Naive thymus-derived CD4-positive, alpha-beta T cell (primary cell): Measurements from ENCODE around the gene BCAT1. TPM values are rescaled to one million over a fixed set of nuclear protein-coding genes. Genes with fewer than 3 reads are reported as not detected.
"Not testable (repeated sequence)": the region's sequence is repeated elsewhere in the genome, so short reads cannot be mapped to it uniquely, and the experiment has no call there.

Source experiments
- ATAC-seq: fragments of 150-1000 bp; cut with Tn5 transposase; 2 replicates; pipeline ENCODE4 v1.10.0; 2021; ENCODE audit warnings: mild to moderate bottlenecking, moderate library complexity
- CTCF ChIA-PET: fragments of 350-600 bp; sonication (Branson Sonifier 250); formaldehyde crosslinking; loops from one replicate; lab custom pipeline; 2021; ENCODE audit warnings: antibody characterized with exemption; lab: Charles Lee
- POLR2A ChIA-PET: fragments of 350-600 bp; sonication (Branson Sonifier 250); formaldehyde crosslinking; loops from one replicate; lab custom pipeline; 2021; ENCODE audit warnings: antibody characterized with exemption, inconsistent platforms; lab: Charles Lee
- DNase-seq, 9 donors: peaks; one replicate each; pipeline versions ENCODE4 v3.0.0 to v3.0.0-alpha.2; 2020 to 2022; ENCODE audit warnings: mixed read lengths in 1 of 9
- H3K27ac ChIP-seq: one replicate; pipeline ENCODE4 v1.7.0; 2013; ENCODE audit warnings: mild to moderate bottlenecking, low read depth, low read length, moderate library complexity
- H3K27me3 ChIP-seq, 2 donors: one replicate each; pipeline ENCODE4 v1.7.0; 2013; ENCODE audit warnings: low read length in 2 of 2, mild to moderate bottlenecking in 2 of 2, moderate library complexity in 2 of 2; ENCODE audit not compliant: control insufficient read depth in 2 of 2, insufficient read depth in 2 of 2
- H3K36me3 ChIP-seq, 3 experiments: 1 replicate in 2 of 3; 2 replicates in 1 of 3; pipeline ENCODE4 v1.7.0; 2013; ENCODE audit warnings: low read length in 3 of 3, mild to moderate bottlenecking in 3 of 3, moderate library complexity in 1 of 3; ENCODE audit not compliant: insufficient read depth in 3 of 3, control insufficient read depth in 2 of 3
- H3K4me1 ChIP-seq, 2 donors: one replicate each; pipeline ENCODE4 v1.7.0; 2013; ENCODE audit warnings: low read length in 2 of 2, mild to moderate bottlenecking in 2 of 2, moderate library complexity in 1 of 2; ENCODE audit not compliant: control insufficient read depth in 2 of 2, insufficient read depth in 2 of 2
- H3K4me3 ChIP-seq: 2 replicates; pipeline ENCODE4 v1.7.0; 2013; ENCODE audit warnings: mild to moderate bottlenecking, low read length
- H3K9me3 ChIP-seq, 3 experiments: 1 replicate in 2 of 3; 2 replicates in 1 of 3; pipeline ENCODE4 v1.7.0; 2013; ENCODE audit warnings: low read length in 3 of 3; ENCODE audit not compliant: control insufficient read depth in 2 of 3
- H3K27ac Mint-ChIP-seq, 9 donors: one replicate each; pipeline ENCODE4 v1.8.0; 2020 to 2022; ENCODE audit warnings: mixed read lengths in 9 of 9, mild to moderate bottlenecking in 8 of 9, moderate library complexity in 5 of 9, inconsistent platforms in 2 of 9
- H3K27me3 Mint-ChIP-seq, 5 donors: one replicate each; pipeline ENCODE4 v1.8.0; 2021 to 2022; ENCODE audit warnings: mixed read lengths in 5 of 5, mild to moderate bottlenecking in 1 of 5
- H3K36me3 Mint-ChIP-seq, 5 donors: one replicate each; pipeline ENCODE4 v1.8.0; 2020 to 2022; ENCODE audit warnings: mixed read lengths in 5 of 5, mild to moderate bottlenecking in 3 of 5, inconsistent platforms in 1 of 5
- H3K4me1 Mint-ChIP-seq, 7 donors: one replicate each; pipeline ENCODE4 v1.8.0; 2020 to 2022; ENCODE audit warnings: mixed read lengths in 7 of 7, mild to moderate bottlenecking in 3 of 7, inconsistent platforms in 1 of 7
- H3K4me3 Mint-ChIP-seq, 10 donors: one replicate each; pipeline ENCODE4 v1.8.0; 2020 to 2022; ENCODE audit warnings: mild to moderate bottlenecking in 10 of 10, mixed read lengths in 10 of 10, moderate library complexity in 6 of 10, inconsistent platforms in 2 of 10
- H3K9me3 Mint-ChIP-seq, 11 donors: one replicate each; pipeline ENCODE4 v1.8.0; 2020 to 2022; ENCODE audit warnings: mixed read lengths in 11 of 11, mild to moderate bottlenecking in 4 of 11, inconsistent platforms in 1 of 11, moderate library complexity in 1 of 11
- intact Hi-C, 2 donors: fragments of 100-400 bp; cut with micrococcal nuclease; formaldehyde crosslinking; loops; one replicate each; pipeline ENCODE4 v1.15.1; 2023
- polyA plus RNA-seq, 2 donors: library from polyadenylated mRNA; unstranded; fragments of 300-500 nt; fragmentation: Illumina TruSeq; gene quantifications; one replicate each; pipeline ENCODE4 v1.2.3, GENCODE V29; 2021
- total RNA-seq, 6 experiments: library from RNA in 5 of 6; stranded (reverse) in 5 of 6; gene quantifications; 1 replicate in 5 of 6; 2 replicates in 1 of 6; pipeline ENCODE4 v1.2.3 and lab custom pipeline; 2021 to 2026

The BCAT1 gene
- total and polyA plus RNA-seq, 7 experiments from 2014 or later: 0.70 to 29.3 (median 1.1) TPM

DNA sequence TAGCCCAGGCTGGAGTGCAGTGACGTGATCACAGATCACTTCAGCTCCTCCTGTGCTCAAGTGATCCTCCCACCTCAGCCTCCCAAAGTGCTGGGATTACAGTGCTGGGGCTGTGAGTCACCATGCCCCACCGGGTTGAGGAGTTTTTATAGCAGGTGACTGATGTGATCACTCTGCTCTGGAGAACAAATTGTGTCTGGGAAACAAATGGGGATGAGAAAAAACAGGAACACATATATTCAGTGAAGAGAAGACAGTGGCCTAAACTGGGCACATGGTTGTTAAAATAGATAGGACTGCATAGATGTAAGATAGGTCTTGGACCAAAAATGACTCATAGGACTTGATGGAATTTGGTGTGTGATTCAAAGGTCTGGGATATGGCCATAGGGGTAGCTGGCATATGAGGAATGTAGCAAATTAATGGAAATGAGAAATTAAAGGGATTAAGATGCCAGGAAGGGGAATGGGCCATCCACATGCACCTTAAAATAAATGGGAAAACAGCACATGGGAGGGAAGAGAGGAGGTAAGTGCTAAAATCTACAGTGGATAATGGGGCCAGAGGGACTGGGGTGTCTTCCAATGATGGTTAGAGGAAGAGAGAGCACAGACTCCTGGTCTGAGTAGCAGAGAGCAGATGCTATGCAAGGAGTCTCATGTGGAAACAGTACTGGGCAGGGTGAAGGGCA lies 11.2 kb downstream of the BCAT1 start:
- ATAC-seq: no peak
- intact Hi-C loops: no loop called here
- Mint-ChIP-seq H3K36me3 (peaks cover 0 to 6% (median 3%) of the 10 kb centered on the region in 5 donors), H3K4me1 (peaks cover 0 to 11% (median 0%) of the 10 kb centered on the region in 7 donors), H3K27me3 (peaks cover 0 to 26% (median 12%) of the 10 kb centered on the region in 5 donors), H3K4me3 (no peak overlapping the region), H3K27ac (no peak overlapping the region), H3K9me3 (peaks cover 0 to 4% (median 0%) of the 10 kb centered on the region in 11 donors)
- Histone ChIP-seq H3K4me1 (no peaks in the 10 kb centered on the region), H3K4me3 (no peak overlapping the region), H3K27ac (no peak overlapping the region), H3K9me3 (no peaks in the 10 kb centered on the region), H3K27me3 (no peaks in the 10 kb centered on the region), H3K36me3 (no peaks in the 10 kb centered on the region)
- CTCF ChIA-PET: no interaction called here
- POLR2A ChIA-PET: no interaction called here
- DNase-seq: no peak

DNA sequence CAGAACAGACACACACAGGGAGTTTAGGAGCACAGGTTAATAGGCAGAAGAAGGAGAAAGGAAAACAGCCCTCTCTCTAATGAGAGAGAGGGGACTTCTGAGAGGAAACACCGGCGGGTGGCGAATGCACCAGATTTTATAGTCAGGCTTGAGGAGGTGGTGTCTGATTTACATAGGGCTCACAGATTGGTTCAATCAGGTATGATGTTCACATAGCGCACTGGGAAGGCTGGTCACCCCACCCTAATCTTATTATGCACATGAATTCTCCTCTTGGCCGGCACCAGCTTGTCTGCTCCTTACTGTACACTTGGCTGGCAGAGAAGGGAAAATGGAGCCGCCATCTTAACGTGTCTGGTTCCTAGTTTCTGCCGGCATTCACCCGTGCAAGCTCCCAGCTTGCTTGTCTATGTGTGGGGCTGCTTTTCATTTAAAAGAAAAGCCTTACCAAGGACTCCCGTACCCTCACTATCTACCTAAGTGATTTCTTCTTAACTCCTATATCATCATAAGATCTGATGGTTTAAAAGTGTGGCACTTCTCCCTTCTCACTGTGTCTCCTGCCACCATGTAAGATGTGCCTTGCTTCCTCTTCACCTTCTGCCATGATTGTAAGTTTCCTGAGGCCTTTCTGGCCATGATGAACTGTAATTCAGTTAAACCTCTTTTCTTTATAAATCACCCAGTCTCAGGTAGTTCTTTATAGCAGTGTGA lies 15.1 kb downstream of the BCAT1 start:
- no peaks in the 10 kb centered on the region for H3K27me3 ChIP-seq
- ATAC-seq (no peak), DNase-seq (no peak)
- H3K4me1 Mint-ChIP-seq: peaks cover 0 to 10% (median 6%) of the 10 kb centered on the region in 7 donors
- H3K4me3 Mint-ChIP-seq: no peak overlapping the region
- no peak overlapping the region for H3K27ac ChIP-seq
- no peaks in the 10 kb centered on the region for H3K36me3 ChIP-seq
- H3K27ac Mint-ChIP-seq: no peak overlapping the region
- H3K27me3 Mint-ChIP-seq: peaks cover 8 to 14% (median 9%) of the 10 kb centered on the region in 5 donors
- no peaks in the 10 kb centered on the region for H3K9me3 ChIP-seq
- H3K4me1 ChIP-seq: no peaks in the 10 kb centered on the region
- CTCF ChIA-PET: no interaction called here
- H3K36me3 Mint-ChIP-seq: no peaks in the 10 kb centered on the region
- H3K9me3 Mint-ChIP-seq: no peaks in the 10 kb centered on the region
- intact Hi-C loops: no loop called here
- no peak overlapping the region for H3K4me3 ChIP-seq
- POLR2A ChIA-PET: no interaction called here

DNA sequence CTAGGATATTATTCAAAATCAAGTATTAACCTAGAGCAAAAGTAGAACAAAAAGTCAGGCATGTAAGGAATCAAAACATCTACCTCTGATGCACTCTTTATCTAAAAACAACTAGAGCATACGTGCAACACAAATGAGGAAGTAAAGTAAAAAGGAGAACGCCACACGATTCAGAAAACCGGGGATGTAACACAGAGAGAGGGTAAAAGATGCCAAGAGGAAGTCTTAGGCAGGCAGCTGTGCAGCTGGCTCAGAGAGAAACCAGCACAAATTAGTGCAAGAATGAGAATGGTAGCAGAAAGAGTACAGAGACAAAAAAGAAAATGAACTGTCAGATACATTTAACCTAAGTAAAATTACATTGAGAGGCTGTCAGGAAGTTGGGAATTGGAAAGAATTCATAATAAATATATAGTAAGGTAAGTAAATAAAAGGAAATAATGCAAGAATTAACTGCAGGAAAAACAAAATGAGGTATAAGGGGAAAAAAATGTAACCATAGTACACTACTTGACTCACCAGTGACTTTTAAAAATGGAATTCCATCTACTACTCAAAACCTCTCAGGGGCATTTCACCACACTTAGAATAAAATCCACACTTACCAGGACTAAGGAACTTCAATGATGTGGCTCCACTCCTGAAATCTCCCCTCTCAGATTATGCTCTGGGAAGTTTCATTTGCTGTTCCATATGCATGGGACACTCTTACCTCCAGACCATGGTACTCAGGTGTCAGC lies 17.1 kb downstream of the BCAT1 start:
- Mint-ChIP-seq H3K27ac (no peak overlapping the region), H3K9me3 (peaks cover 0 to 4% (median 0%) of the 10 kb centered on the region in 11 donors), H3K27me3 (peaks cover 8 to 25% (median 9%) of the 10 kb centered on the region in 5 donors), H3K4me3 (no peak overlapping the region), H3K36me3 (no peaks in the 10 kb centered on the region), H3K4me1 (peaks cover 0 to 10% (median 6%) of the 10 kb centered on the region in 7 donors)
- ATAC-seq: peak; percentile 77
- no peak for DNase-seq
- H3K27ac ChIP-seq: no peak overlapping the region
- CTCF ChIA-PET: no interaction called here
- POLR2A ChIA-PET: no interaction called here
- no peaks in the 10 kb centered on the region for H3K27me3 ChIP-seq
- no peaks in the 10 kb centered on the region for H3K36me3 ChIP-seq
- no peaks in the 10 kb centered on the region for H3K4me1 ChIP-seq
- H3K4me3 ChIP-seq: no peak overlapping the region
- intact Hi-C loops: no loop called here
- H3K9me3 ChIP-seq: no peaks in the 10 kb centered on the region

DNA sequence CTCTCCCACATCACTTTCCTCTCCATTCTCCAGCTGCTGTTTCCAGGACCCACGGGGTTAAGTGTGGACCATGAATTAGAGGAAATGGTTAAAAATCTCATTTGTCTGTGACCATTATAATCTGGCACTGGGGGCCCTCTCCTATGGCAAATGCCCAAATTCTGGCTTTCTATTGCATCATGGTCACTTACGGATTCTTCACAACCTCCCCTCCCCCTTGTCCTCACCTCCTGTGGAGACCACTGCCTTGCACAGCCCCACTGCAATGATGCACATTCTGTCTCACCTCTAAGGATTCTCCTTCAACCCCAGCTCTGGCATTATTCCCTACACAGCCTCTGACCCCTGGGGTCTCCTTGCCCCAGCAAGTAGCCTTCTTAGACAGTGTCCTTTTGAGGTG lies 18.9 kb downstream of the BCAT1 start:
- no peak overlapping the region for H3K27ac Mint-ChIP-seq
- peaks cover 0 to 10% (median 6%) of the 10 kb centered on the region in 7 donors for H3K4me1 Mint-ChIP-seq
- H3K9me3 Mint-ChIP-seq: peaks cover 0 to 10% (median 0%) of the 10 kb centered on the region in 11 donors
- H3K36me3 ChIP-seq: no peaks in the 10 kb centered on the region
- no peak for DNase-seq
- peaks cover 8 to 26% (median 9%) of the 10 kb centered on the region in 5 donors for H3K27me3 Mint-ChIP-seq
- intact Hi-C loops: no loop called here
- CTCF ChIA-PET: no interaction called here
- H3K4me3 Mint-ChIP-seq: no peak overlapping the region
- no peak overlapping the region for H3K27ac ChIP-seq
- no peaks in the 10 kb centered on the region for H3K9me3 ChIP-seq
- H3K4me3 ChIP-seq: no peak overlapping the region
- no peaks in the 10 kb centered on the region for H3K27me3 ChIP-seq
- no peaks in the 10 kb centered on the region for H3K36me3 Mint-ChIP-seq
- no peak for ATAC-seq
- POLR2A ChIA-PET: interaction anchor here (0.5 kb wide), 1 partner anchor 24 kb away, joined by 3 read pairs; no protein-coding TSS in a partner anchor
- H3K4me1 ChIP-seq: no peaks in the 10 kb centered on the region

DNA sequence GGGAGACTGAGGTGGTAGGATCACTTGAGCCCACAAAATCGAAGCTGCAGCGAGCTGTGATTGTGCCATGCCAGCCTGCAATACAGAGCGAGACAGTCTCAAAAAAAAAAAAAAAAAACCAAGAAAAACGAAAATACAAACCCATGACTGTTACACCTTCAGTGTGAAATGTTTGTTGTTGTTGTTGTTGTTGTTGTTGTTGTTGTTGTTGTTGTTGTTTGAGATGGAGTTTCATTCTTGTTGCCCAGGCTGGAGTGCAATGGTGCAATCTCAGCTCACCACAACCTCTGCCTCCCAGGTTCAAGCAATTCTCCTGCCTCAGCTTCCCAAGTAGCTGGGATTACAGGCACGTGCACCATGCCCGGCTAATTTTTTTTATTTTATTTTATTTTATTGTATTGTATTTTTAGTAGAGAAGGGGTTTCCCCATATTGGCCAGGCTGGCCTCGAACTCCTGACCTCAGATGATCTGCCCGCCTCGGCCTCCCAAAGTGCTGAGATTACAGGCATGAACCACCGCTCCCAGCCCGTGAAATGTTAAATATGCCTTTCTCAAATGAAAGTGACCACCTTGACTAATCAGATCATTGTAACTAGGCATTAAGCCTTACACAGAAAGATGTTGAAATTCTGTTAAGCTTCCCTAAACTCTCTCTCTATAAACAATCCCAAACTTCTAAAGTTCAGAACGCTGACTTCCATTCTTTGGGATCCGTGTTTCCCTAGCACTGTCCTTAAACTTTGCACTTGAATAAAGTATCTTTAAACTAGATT lies 20.2 kb downstream of the BCAT1 start:
- POLR2A ChIA-PET, H3K27ac Mint-ChIP-seq, intact Hi-C loops, H3K27ac ChIP-seq, H3K4me3 Mint-ChIP-seq, H3K9me3 ChIP-seq, H3K4me1 ChIP-seq, H3K36me3 ChIP-seq, DNase-seq, H3K4me3 ChIP-seq, H3K36me3 Mint-ChIP-seq, ATAC-seq, CTCF ChIA-PET, H3K27me3 ChIP-seq: not testable (repeated sequence)
- H3K9me3 Mint-ChIP-seq: peaks cover 0 to 16% (median 2%) of the 10 kb centered on the region in 11 donors
- H3K4me1 Mint-ChIP-seq: peaks cover 0 to 10% (median 6%) of the 10 kb centered on the region in 7 donors
- H3K27me3 Mint-ChIP-seq: peaks cover 8 to 27% (median 9%) of the 10 kb centered on the region in 5 donors

DNA sequence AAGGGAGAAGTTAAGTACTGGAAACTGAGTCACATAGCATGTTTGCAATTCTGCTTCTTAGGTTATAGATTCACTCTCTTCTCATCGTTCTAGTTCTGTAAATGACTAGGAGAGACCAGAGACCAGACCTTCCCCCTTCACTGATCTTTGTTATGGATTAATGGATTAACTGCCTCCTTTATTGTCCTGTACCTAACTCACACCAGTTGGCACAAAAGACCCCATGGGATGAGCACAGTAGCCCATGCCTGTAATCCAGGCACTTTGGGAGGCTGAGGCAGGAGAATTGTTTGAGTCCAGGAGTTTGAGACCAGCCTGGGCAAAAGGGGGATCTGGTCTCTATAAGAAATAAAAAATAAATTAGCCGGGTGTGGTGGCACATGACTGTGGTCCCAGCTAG lies 20.8 kb downstream of the BCAT1 start:
- H3K4me1 ChIP-seq: no peaks in the 10 kb centered on the region
- DNase-seq (no peak), ATAC-seq (no peak)
- no peak overlapping the region for H3K4me3 ChIP-seq
- Mint-ChIP-seq H3K36me3 (no peaks in the 10 kb centered on the region), H3K4me3 (no peak overlapping the region), H3K27me3 (peaks cover 8 to 27% (median 9%) of the 10 kb centered on the region in 5 donors), H3K4me1 (peaks cover 0 to 10% (median 6%) of the 10 kb centered on the region in 7 donors), H3K9me3 (peaks cover 0 to 16% (median 2%) of the 10 kb centered on the region in 11 donors), H3K27ac (no peak overlapping the region)
- no peaks in the 10 kb centered on the region for H3K36me3 ChIP-seq
- intact Hi-C loops: no loop called here
- H3K9me3 ChIP-seq: no peaks in the 10 kb centered on the region
- ChIA-PET CTCF (no interaction called here), POLR2A (no interaction called here)
- H3K27me3 ChIP-seq: no peaks in the 10 kb centered on the region
- no peak overlapping the region for H3K27ac ChIP-seq
